Small intestine (tissue), 7 donors: ENCODE data around the gene RAN. TPM values are rescaled to one million over a fixed set of nuclear protein-coding genes. Genes with fewer than 3 reads are reported as not detected.
"Not testable (repeated sequence)": the region's sequence is repeated elsewhere in the genome, so short reads cannot be mapped to it uniquely, and the experiment has no call there.

Experiments
- DNase-seq, 2 donors: peaks; one replicate each; pipeline versions ENCODE4 v3.0.0 to v3.0.0-alpha.2; 2013
- FAIRE-seq: peaks from 2 replicates; lab custom pipeline; 2012; peaks lifted over from hg19 to GRCh38; lab: Jason Lieb, UNC
- H3K27ac ChIP-seq, 3 donors: one replicate each; pipeline ENCODE4 v1.5.1; 2013; ENCODE audit warnings: low read length in 2 of 3, mild to moderate bottlenecking in 2 of 3, control low read depth in 1 of 3, inconsistent platforms in 1 of 3, low read depth in 1 of 3, moderate library complexity in 1 of 3
- H3K27me3 ChIP-seq, 3 donors: one replicate each; pipeline ENCODE4 v1.6.1; 2013; ENCODE audit warnings: low read length in 3 of 3, inconsistent platforms in 1 of 3; ENCODE audit not compliant: control insufficient read depth in 3 of 3, insufficient read depth in 3 of 3
- H3K36me3 ChIP-seq, 3 donors: one replicate each; pipeline ENCODE4 v1.6.1; 2013; ENCODE audit warnings: low read length in 3 of 3, inconsistent platforms in 1 of 3, low read depth in 1 of 3, mild to moderate bottlenecking in 1 of 3, moderate library complexity in 1 of 3; ENCODE audit not compliant: control insufficient read depth in 3 of 3, insufficient read depth in 2 of 3
- H3K4me1 ChIP-seq, 3 donors: one replicate each; pipeline ENCODE4 v1.6.1; 2013; ENCODE audit warnings: low read length in 2 of 3, inconsistent platforms in 1 of 3, low read depth in 1 of 3, mild to moderate bottlenecking in 1 of 3, moderate library complexity in 1 of 3; ENCODE audit not compliant: control insufficient read depth in 3 of 3, insufficient read depth in 2 of 3
- H3K4me3 ChIP-seq, 3 donors: one replicate each; pipeline ENCODE4 v1.5.1; 2013; ENCODE audit warnings: low read length in 3 of 3, control low read depth in 1 of 3, inconsistent platforms in 1 of 3, low read depth in 1 of 3, mild to moderate bottlenecking in 1 of 3, moderate library complexity in 1 of 3
- H3K9me3 ChIP-seq, 2 donors: one replicate each; pipeline ENCODE4 v1.6.1; 2013; ENCODE audit warnings: low read depth in 1 of 2, low read length in 1 of 2; ENCODE audit not compliant: control insufficient read depth in 2 of 2, insufficient read depth in 1 of 2
- WGBS, 3 donors: extraction: QIAGEN DNeasy Blood & Tissue Kit; methylation state at CpG; one replicate each; pipeline ENCODE4 v1.1.7; 2013; 5-methylcytosine and 5-hydroxymethylcytosine counted together
- polyA plus RNA-seq, 4 donors: library from polyadenylated mRNA; stranded (reverse) in 3 of 4; unstranded in 1 of 4; fragments of 200-250 nt in 3 of 4; fragments of 120-200 nt in 1 of 4; gene quantifications; one replicate each; pipeline versions ENCODE4 v1.2.1 to v1.2.3, GENCODE V29; 2013
- donor health status: healthy with polysubstance abuse.
- donor health status: control.
- donor health status: control.
- donor health status: Bipolar disorder and iron deficiency.
- donor health status: healthy.

Gene RAN
- polyA plus RNA-seq, 4 donors = 241 to 577 (median 378) TPM

GRCh38 chr12:130877333-130877732, 5.5 kb downstream of the RAN start:
- 68 to 83% (median 70%) methylated on average over 3 of the region's 3 CpGs for WGBS, 3 donors
- peaks cover 8 to 17% (median 12%) of the 10 kb centered on the region in 3 donors for H3K36me3 ChIP-seq
- no peak for DNase-seq
- no peaks in the 10 kb centered on the region for H3K27me3 ChIP-seq
- H3K9me3 ChIP-seq = no peaks in the 10 kb centered on the region
- H3K4me1 ChIP-seq = peaks cover 0 to 14% (median 0%) of the 10 kb centered on the region in 3 donors
- FAIRE-seq = no peak
- H3K4me3 ChIP-seq = no peak overlapping the region
- no peak overlapping the region for H3K27ac ChIP-seq

GRCh38 chr12:130878193-130879185, 6.6 kb downstream of the RAN start:
- H3K4me1 ChIP-seq = peaks cover 0 to 9% (median 0%) of the 10 kb centered on the region in 3 donors
- peak overlapping the region in 1 of 3 donors; percentile 17 for H3K27ac ChIP-seq
- FAIRE-seq (no peak), DNase-seq (peak; percentile 59 to 79)
- no peaks in the 10 kb centered on the region for H3K9me3 ChIP-seq
- no peaks in the 10 kb centered on the region for H3K27me3 ChIP-seq
- 39 to 60% (median 51%) methylated on average over 24 of the region's 24 CpGs for WGBS, 3 donors
- peaks cover 8 to 19% (median 12%) of the 10 kb centered on the region in 3 donors for H3K36me3 ChIP-seq
- H3K4me3 ChIP-seq = no peak overlapping the region

GRCh38 chr12:130879212-130879686, 7.4 kb downstream of the RAN start:
- H3K9me3 ChIP-seq = no peaks in the 10 kb centered on the region
- DNase-seq (no peak), FAIRE-seq (no peak)
- H3K27me3 ChIP-seq = no peaks in the 10 kb centered on the region
- peak overlapping the region in 1 of 3 donors; percentile 72 for H3K27ac ChIP-seq
- 78 to 92% (median 86%) methylated on average over 13 of the region's 13 CpGs for WGBS, 3 donors
- H3K36me3 ChIP-seq = peaks cover 8 to 14% (median 10%) of the 10 kb centered on the region in 3 donors
- no peak overlapping the region for H3K4me3 ChIP-seq
- H3K4me1 ChIP-seq = peaks cover 0 to 9% (median 0%) of the 10 kb centered on the region in 3 donors

- no peak overlapping the region for H3K4me3 ChIP-seq
- peaks cover 0 to 9% (median 0%) of the 10 kb centered on the region in 3 donors for H3K4me1 ChIP-seq
- peak overlapping the region in 1 of 3 donors; percentile 72 for H3K27ac ChIP-seq
- FAIRE-seq (no peak), DNase-seq (no peak)
- WGBS, 3 donors = 59 to 63% (median 61%) methylated on average over 17 of the region's 17 CpGs
- H3K36me3 ChIP-seq = peaks cover 5 to 11% (median 7%) of the 10 kb centered on the region in 3 donors
- no peaks in the 10 kb centered on the region for H3K9me3 ChIP-seq
- H3K27me3 ChIP-seq = no peaks in the 10 kb centered on the region
Measured at GRCh38 chr12:130879781-130880389, 8.0 kb downstream of the RAN start.

- 6 to 20% (median 6%) methylated on average over 10 of the region's 10 CpGs for WGBS, 3 donors
- H3K27ac ChIP-seq = no peak overlapping the region
Measured at GRCh38 chr12:130880411-130880885, 8.6 kb downstream of the RAN start.

GRCh38 chr12:130881046-130881445, 9.2 kb downstream of the RAN start:
- H3K27me3 ChIP-seq = no peaks in the 10 kb centered on the region
- FAIRE-seq (no peak), DNase-seq (no peak)
- no peak overlapping the region for H3K4me3 ChIP-seq
- 68 to 82% (median 69%) methylated on average over 5 of the region's 5 CpGs for WGBS, 3 donors
- peaks cover 0 to 3% (median 2%) of the 10 kb centered on the region in 3 donors for H3K36me3 ChIP-seq
- H3K27ac ChIP-seq = no peak overlapping the region
- peaks cover 0 to 9% (median 0%) of the 10 kb centered on the region in 3 donors for H3K4me1 ChIP-seq
- H3K9me3 ChIP-seq = no peaks in the 10 kb centered on the region

More at GRCh38 chr12:130880411-130880885, 8.6 kb downstream of the RAN start:
- Histone ChIP-seq H3K27me3 (no peaks in the 10 kb centered on the region), H3K36me3 (peaks cover 3 to 6% (median 5%) of the 10 kb centered on the region in 3 donors), H3K4me3 (peak overlapping the region in 1 of 3 donors; percentile 24), H3K9me3 (no peaks in the 10 kb centered on the region), H3K4me1 (peaks cover 0 to 9% (median 0%) of the 10 kb centered on the region in 3 donors)
- no peak for FAIRE-seq
- DNase-seq = peak; percentile 6 to 23

GRCh38 chr12:130881548-130881947, 9.7 kb downstream of the RAN start:
- H3K4me1 ChIP-seq = peaks cover 0 to 9% (median 0%) of the 10 kb centered on the region in 3 donors
- WGBS, 3 donors = 84 to 94% (median 87%) methylated on average over 1 of the region's 1 CpG
- FAIRE-seq = no peak
- peaks cover 0 to 2% (median 0%) of the 10 kb centered on the region in 3 donors for H3K36me3 ChIP-seq
- no peaks in the 10 kb centered on the region for H3K27me3 ChIP-seq
- H3K27ac ChIP-seq = no peak overlapping the region
- H3K9me3 ChIP-seq = no peaks in the 10 kb centered on the region
- DNase-seq = no peak
- no peak overlapping the region for H3K4me3 ChIP-seq

GRCh38 chr12:130887190-130887589, 15.3 kb downstream of the RAN start:
- not testable (repeated sequence) for H3K4me3 ChIP-seq, H3K9me3 ChIP-seq, H3K4me1 ChIP-seq, H3K27me3 ChIP-seq, H3K27ac ChIP-seq, DNase-seq, FAIRE-seq, H3K36me3 ChIP-seq
- 80 to 86% (median 85%) methylated on average over 9 to 10 of the region's 17 CpGs for WGBS, 3 donors
